HUES64 (cell line): ENCODE measurements around the gene NFASC.

ENCODE experiments used
- H3K27ac ChIP-seq: 2 replicates; pipeline ENCODE4 v1.7.0; 2013; ENCODE audit warnings: low read depth, low read length, inconsistent platforms
- H3K27me3 ChIP-seq: 2 replicates; pipeline ENCODE4 v1.6.1; 2013; ENCODE audit warnings: mild to moderate bottlenecking, low read length; ENCODE audit not compliant: insufficient read depth
- H3K36me3 ChIP-seq: 2 replicates; pipeline ENCODE4 v1.6.1; 2013; ENCODE audit warnings: mild to moderate bottlenecking, low read length; ENCODE audit not compliant: insufficient read depth
- H3K4me1 ChIP-seq: 2 replicates; pipeline ENCODE4 v1.6.1; 2013; ENCODE audit warnings: mild to moderate bottlenecking, low read length, moderate library complexity; ENCODE audit not compliant: insufficient read depth
- H3K4me3 ChIP-seq: 2 replicates; pipeline ENCODE4 v1.5.1; 2013; ENCODE audit warnings: mild to moderate bottlenecking, low read length, moderate library complexity
- H3K9ac ChIP-seq: 2 replicates; pipeline ENCODE4 v1.6.1; 2013; ENCODE audit warnings: mild to moderate bottlenecking, low read depth, low read length
- H3K9me3 ChIP-seq: 2 replicates; pipeline ENCODE4 v1.6.1; 2013; ENCODE audit warnings: low read depth, low read length; ENCODE audit not compliant: insufficient read depth
- WGBS: fragments of 150-250, 120-280 bp; methylation state at CpG from one replicate; pipeline ENCODE4 v1.1.7; 2013; ENCODE audit warnings: missing lambda C conversion rate; 5-methylcytosine and 5-hydroxymethylcytosine counted together

NFASC gene

DNA sequence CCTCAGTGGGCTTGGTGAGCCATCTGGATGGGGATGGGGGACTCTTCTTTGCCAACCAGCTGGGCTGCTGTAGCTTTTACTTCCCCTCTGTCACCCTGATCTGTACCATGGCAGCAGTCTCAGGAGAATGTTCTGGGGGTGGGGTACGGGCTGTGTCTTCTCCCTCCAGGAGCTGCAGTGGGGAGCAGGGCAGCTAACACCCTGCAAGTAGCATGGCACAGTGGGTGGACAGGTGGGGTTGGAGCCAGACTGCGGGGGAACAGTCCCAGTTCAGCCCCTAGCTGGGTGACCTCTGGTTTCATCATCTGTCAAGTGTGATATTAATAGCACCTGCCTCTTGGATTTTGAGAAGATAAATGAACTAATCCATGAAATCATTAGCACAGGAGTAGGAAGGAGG, 3.1 kb downstream of the NFASC start:
- Histone ChIP-seq H3K4me3 (no peak overlapping the region), H3K9me3 (no peaks in the 10 kb centered on the region), H3K27me3 (no peaks in the 10 kb centered on the region), H3K4me1 (peaks cover 18% of the 10 kb centered on the region; the same call in 1 of the 2 replicates), H3K27ac (no peak overlapping the region), H3K9ac (no peak overlapping the region), H3K36me3 (no peaks in the 10 kb centered on the region)
- 96% methylated on average over 2 of the region's 2 CpGs for WGBS

DNA sequence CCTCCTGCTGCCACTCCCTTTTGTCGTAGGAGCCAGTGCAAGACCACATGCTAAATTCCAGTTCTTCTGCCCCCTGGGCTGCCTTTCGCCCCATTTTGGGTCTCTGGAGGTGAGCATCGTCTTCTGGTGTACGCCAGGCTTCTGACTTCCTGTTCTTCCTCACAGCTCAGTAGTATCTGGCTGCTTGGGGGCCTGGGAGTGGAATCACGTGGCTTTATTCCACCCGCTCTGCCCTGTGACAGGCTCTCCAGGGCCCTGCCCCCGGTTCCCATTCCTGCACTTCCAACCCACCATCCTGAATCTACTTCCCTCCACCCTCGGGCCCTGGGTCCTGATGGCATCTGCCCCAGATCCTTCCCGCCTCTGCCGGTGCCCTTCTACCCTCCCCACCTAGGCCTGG, 3.6 kb downstream of the NFASC start:
- WGBS, result 90% methylated on average over 10 of the region's 10 CpGs
- H3K27me3 ChIP-seq, result no peaks in the 10 kb centered on the region

DNA sequence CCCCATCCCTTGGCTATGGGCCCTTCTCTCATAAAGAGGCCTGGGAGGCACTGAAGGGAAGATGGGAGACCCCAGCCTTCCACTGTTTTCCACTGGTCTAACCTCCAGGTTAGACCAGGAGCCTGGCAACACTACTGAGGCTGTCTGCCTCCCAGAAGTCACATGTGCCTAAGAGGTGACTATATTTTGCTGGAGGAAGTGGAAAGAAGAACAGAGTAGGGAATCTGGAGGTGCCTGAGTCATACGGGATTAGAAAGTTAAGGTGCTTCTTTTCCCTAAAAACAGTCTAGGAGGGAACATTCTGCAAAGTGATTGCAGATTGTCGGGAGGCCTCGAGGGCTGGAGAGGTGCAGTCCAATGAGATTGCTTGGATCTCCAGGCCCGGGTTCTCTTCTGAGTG, 4.6 kb downstream of the NFASC start:
- Histone ChIP-seq H3K4me1 (peaks cover 23% of the 10 kb centered on the region; the same call in 1 of the 2 replicates), H3K27me3 (no peaks in the 10 kb centered on the region), H3K4me3 (no peak overlapping the region), H3K9me3 (no peaks in the 10 kb centered on the region), H3K36me3 (no peaks in the 10 kb centered on the region), H3K27ac (no peak overlapping the region), H3K9ac (no peak overlapping the region)
- WGBS, result 33% methylated on average over 4 of the region's 4 CpGs

More for the DNA sequence above, 3.6 kb downstream of the NFASC start:
- no peak overlapping the region for H3K27ac ChIP-seq
- no peak overlapping the region for H3K4me3 ChIP-seq
- H3K9me3 ChIP-seq, result no peaks in the 10 kb centered on the region
- H3K36me3 ChIP-seq, result no peaks in the 10 kb centered on the region
- no peak overlapping the region for H3K9ac ChIP-seq
- H3K4me1 ChIP-seq, result peaks cover 20% of the 10 kb centered on the region; the same call in 1 of the 2 replicates

GRCh38 chr1:204878621-204879234, 8.1 kb downstream of the NFASC start:
- no peak overlapping the region for H3K4me3 ChIP-seq
- WGBS, result 40% methylated on average over 5 of the region's 5 CpGs
- no peak overlapping the region for H3K27ac ChIP-seq
- H3K9ac ChIP-seq, result no peak overlapping the region
- H3K27me3 ChIP-seq, result no peaks in the 10 kb centered on the region
- no peaks in the 10 kb centered on the region for H3K36me3 ChIP-seq
- peaks cover 23% of the 10 kb centered on the region; the same call in 1 of the 2 replicates for H3K4me1 ChIP-seq
- no peaks in the 10 kb centered on the region for H3K9me3 ChIP-seq

DNA sequence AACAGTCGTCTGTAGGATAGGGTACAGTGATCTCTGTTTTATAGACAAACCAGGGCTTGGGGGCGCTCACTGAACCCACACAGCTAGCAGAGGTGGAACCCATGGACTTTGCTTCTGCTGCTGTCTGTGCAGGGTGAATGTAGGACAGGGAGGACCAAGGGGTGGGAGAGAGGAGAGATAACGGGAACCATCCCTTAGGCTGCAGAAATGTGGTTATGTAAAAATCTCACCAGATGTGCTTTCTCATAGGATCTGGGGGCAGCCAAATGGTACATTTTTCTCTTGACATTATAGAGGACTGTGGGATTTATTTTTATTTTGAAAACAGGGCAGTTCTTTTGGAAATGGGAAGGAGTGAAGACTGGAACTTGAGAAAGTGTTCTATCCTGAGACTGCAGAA, 8.7 kb downstream of the NFASC start:
- WGBS, result 89% methylated on average over 3 of the region's 3 CpGs
- no peaks in the 10 kb centered on the region for H3K27me3 ChIP-seq
- H3K4me1 ChIP-seq, result peaks cover 23% of the 10 kb centered on the region; the same call in 1 of the 2 replicates
- no peaks in the 10 kb centered on the region for H3K9me3 ChIP-seq
- H3K9ac ChIP-seq, result no peak overlapping the region
- no peak overlapping the region for H3K4me3 ChIP-seq
- no peak overlapping the region for H3K27ac ChIP-seq
- no peaks in the 10 kb centered on the region for H3K36me3 ChIP-seq

GRCh38 chr1:204880906-204881305, 10.2 kb downstream of the NFASC start:
- Histone ChIP-seq H3K4me1 (peaks cover 15% of the 10 kb centered on the region; the same call in 1 of the 2 replicates), H3K27me3 (no peaks in the 10 kb centered on the region), H3K4me3 (no peak overlapping the region), H3K9me3 (no peaks in the 10 kb centered on the region), H3K27ac (no peak overlapping the region), H3K9ac (no peak overlapping the region), H3K36me3 (no peaks in the 10 kb centered on the region)
- WGBS, result 91% methylated on average over 7 of the region's 7 CpGs

DNA sequence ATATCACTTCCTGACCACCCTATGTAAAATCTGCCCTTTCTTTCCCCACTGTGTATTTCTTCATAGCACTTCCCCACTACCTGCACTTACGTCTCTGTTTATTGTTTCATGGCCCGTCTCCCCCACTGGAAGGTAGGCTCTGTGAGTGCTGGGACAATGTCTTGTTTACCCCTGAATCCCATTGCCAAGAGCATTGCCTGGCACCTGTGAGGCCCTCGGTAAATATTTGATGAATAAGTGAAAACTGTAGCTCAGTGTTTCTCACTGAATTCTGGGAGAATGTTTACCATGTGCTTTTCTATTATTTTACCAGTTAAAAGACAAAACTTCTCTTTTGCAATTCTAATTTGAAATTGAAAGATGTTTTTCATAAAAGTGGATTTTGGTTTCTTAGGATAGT, 11.8 kb downstream of the NFASC start:
- Histone ChIP-seq H3K4me1 (peaks cover 13% of the 10 kb centered on the region; the same call in 1 of the 2 replicates), H3K9ac (no peak overlapping the region), H3K27ac (no peak overlapping the region), H3K36me3 (no peaks in the 10 kb centered on the region), H3K9me3 (no peaks in the 10 kb centered on the region), H3K27me3 (no peaks in the 10 kb centered on the region), H3K4me3 (no peak overlapping the region)
- 79% methylated on average over 3 of the region's 3 CpGs for WGBS

GRCh38 chr1:204883405-204883804, 12.7 kb downstream of the NFASC start:
- Histone ChIP-seq H3K27ac (no peak overlapping the region), H3K27me3 (no peaks in the 10 kb centered on the region), H3K4me3 (no peak overlapping the region), H3K36me3 (no peaks in the 10 kb centered on the region), H3K9me3 (no peaks in the 10 kb centered on the region), H3K4me1 (peaks cover 8% of the 10 kb centered on the region; the same call in 1 of the 2 replicates), H3K9ac (no peak overlapping the region)
- WGBS, result 91% methylated on average over 3 of the region's 3 CpGs

GRCh38 chr1:204885288-204885711, 14.6 kb downstream of the NFASC start:
- Histone ChIP-seq H3K27ac (no peak overlapping the region), H3K27me3 (no peaks in the 10 kb centered on the region), H3K9me3 (no peaks in the 10 kb centered on the region), H3K4me1 (no peaks in the 10 kb centered on the region), H3K4me3 (no peak overlapping the region), H3K9ac (no peak overlapping the region), H3K36me3 (no peaks in the 10 kb centered on the region)
- 83% methylated on average over 2 of the region's 4 CpGs for WGBS

DNA sequence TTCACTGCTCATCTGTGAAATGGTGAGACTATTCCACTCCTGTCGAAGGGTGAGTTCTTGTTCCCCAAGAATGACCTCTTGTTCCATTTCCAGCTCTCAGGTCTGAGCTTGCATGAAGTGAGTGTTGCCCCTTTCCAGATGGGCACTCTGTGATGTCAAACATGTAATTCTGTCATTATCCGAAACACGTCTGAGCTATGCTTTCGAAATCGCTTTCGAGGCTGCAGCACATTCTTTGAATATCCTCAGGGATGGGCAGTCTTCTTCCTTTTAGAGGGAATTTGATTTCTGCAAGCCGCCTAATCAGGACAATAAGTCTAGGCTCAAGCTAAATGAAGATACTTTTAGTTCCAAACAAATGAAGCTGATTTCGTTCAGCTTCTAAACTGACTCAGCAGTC, 15.1 kb downstream of the NFASC start:
- Histone ChIP-seq H3K36me3 (no peaks in the 10 kb centered on the region), H3K27ac (no peak overlapping the region), H3K9me3 (no peaks in the 10 kb centered on the region), H3K27me3 (no peaks in the 10 kb centered on the region), H3K9ac (no peak overlapping the region), H3K4me1 (no peaks in the 10 kb centered on the region), H3K4me3 (no peak overlapping the region)
- WGBS, result 93% methylated on average over 8 of the region's 8 CpGs

GRCh38 chr1:204887846-204888245, 17.2 kb downstream of the NFASC start:
- no peak overlapping the region for H3K4me3 ChIP-seq
- no peaks in the 10 kb centered on the region for H3K4me1 ChIP-seq
- no peak overlapping the region for H3K9ac ChIP-seq
- H3K27me3 ChIP-seq, result no peaks in the 10 kb centered on the region
- H3K36me3 ChIP-seq, result no peaks in the 10 kb centered on the region
- WGBS, result 94% methylated on average over 2 of the region's 2 CpGs
- no peaks in the 10 kb centered on the region for H3K9me3 ChIP-seq
- H3K27ac ChIP-seq, result no peak overlapping the region

- Histone ChIP-seq H3K4me1 (no peaks in the 10 kb centered on the region), H3K36me3 (no peaks in the 10 kb centered on the region), H3K4me3 (no peak overlapping the region), H3K27ac (no peak overlapping the region), H3K27me3 (no peaks in the 10 kb centered on the region), H3K9ac (no peak overlapping the region), H3K9me3 (no peaks in the 10 kb centered on the region)
- 90% methylated on average over 2 of the region's 2 CpGs for WGBS
Measured at GRCh38 chr1:204888294-204888693, 17.6 kb downstream of the NFASC start.
